ENCODE measurements around the gene CNOT8. TPM values are rescaled to one million over a fixed set of nuclear protein-coding genes. Genes with fewer than 3 reads are reported as not detected.
"Not testable (repeated sequence)": the region's sequence is repeated elsewhere in the genome, so short reads cannot be mapped to it uniquely, and the experiment has no call there.

The CNOT8 gene
- total and polyA plus RNA-seq, 3 experiments from 2014 or later: 47.7 to 154 (median 52.7) TPM

DNA sequence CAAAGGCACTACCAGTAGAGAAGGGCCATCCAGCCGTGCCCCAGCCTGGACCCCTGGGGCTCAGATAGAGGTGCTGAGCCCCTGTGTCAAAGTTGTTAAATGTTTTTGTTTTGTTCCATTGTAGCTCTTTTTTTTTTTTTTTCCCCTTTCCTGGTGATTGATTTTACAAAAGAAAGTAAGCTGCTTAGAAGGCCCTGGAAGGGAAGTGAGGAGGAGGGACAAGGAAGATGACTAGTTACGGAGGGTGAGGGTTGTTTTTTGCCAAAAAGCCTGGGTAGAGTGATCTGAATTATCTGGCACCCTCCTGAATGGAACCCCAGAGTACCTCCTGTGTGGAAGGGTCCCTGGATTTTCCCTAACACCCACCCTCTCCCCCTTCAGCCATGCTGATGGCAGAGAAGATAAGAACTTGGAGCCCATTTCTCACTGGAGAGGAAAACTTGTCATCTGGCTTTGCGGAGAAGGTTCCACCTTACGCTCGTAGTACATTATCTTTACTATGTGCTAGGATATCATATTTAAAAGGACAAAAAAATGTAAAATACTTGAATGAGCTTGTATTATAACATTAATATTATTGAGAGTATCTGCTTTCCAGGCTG lies 41.4 kb upstream of the CNOT8 start:
- H3K36me3 ChIP-seq (ENCODE audit: insufficient read depth, low read length): peaks cover 10% of the 10 kb centered on the region
- no peak overlapping the region for H3K4me3 ChIP-seq (ENCODE audit: low read length)
- H3K27ac ChIP-seq (ENCODE audit: low read depth, low read length): no peak overlapping the region
- H3K4me1 ChIP-seq (ENCODE audit: insufficient read depth, low read length): peaks cover 26% of the 10 kb centered on the region
- peak overlapping the region in 1 of 7 donors; percentile 1 for H3K4me3 Mint-ChIP-seq
- no peaks in the 10 kb centered on the region for H3K9me3 ChIP-seq (ENCODE audit: low read length)
- peak overlapping the region in 6 of 8 donors; percentile 12 to 85 (median 68) for H3K27ac Mint-ChIP-seq
- no peak for DNase-seq
- no peaks in the 10 kb centered on the region for H3K27me3 ChIP-seq (ENCODE audit: insufficient read depth, low read length, poor library complexity, severe bottlenecking)
- peaks cover 48 to 67% (median 58%) of the 10 kb centered on the region in 3 donors for H3K4me1 Mint-ChIP-seq
- H3K9me3 Mint-ChIP-seq: no peaks in the 10 kb centered on the region
- ChIA-PET POLR2A (no interaction called here), CTCF (no interaction called here)
- peaks cover 8 to 53% (median 12%) of the 10 kb centered on the region in 3 donors for H3K36me3 Mint-ChIP-seq
- H3K27me3 Mint-ChIP-seq: no peaks in the 10 kb centered on the region

DNA sequence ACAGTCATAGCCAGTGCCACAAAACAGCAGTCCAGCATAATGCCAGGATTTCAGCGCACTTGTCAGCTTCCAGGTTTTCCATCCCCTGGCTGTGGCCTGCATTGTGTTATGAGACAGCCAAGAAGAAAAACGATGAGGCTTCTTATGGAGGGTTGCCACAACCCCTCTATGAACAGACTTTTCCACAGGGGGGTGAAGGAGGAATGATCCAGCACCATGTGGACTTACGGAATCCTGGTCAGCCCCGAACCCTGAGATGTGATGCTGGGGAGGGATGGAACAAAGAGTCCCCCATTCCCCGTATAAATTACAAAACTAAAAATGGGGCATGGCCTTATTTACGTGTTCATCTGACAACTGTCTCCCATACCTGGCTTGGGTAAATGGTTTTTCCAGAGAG lies 40.6 kb upstream of the CNOT8 start:
- H3K9me3 ChIP-seq (ENCODE audit: low read length): no peaks in the 10 kb centered on the region
- peaks cover 10% of the 10 kb centered on the region for H3K36me3 ChIP-seq (ENCODE audit: insufficient read depth, low read length)
- H3K4me1 ChIP-seq (ENCODE audit: insufficient read depth, low read length): peaks cover 22% of the 10 kb centered on the region
- no peak overlapping the region for H3K4me3 ChIP-seq (ENCODE audit: low read length)
- no peak for DNase-seq
- ChIA-PET POLR2A (no interaction called here), CTCF (no interaction called here)
- Mint-ChIP-seq H3K9me3 (no peaks in the 10 kb centered on the region), H3K36me3 (peaks cover 7 to 46% (median 12%) of the 10 kb centered on the region in 3 donors), H3K4me3 (no peak overlapping the region), H3K27me3 (no peaks in the 10 kb centered on the region), H3K27ac (peak overlapping the region in 3 of 8 donors; percentile 57 to 87 (median 79)), H3K4me1 (peaks cover 44 to 59% (median 50%) of the 10 kb centered on the region in 3 donors)
- no peak overlapping the region for H3K27ac ChIP-seq (ENCODE audit: low read depth, low read length)
- no peaks in the 10 kb centered on the region for H3K27me3 ChIP-seq (ENCODE audit: insufficient read depth, low read length, poor library complexity, severe bottlenecking)

DNA sequence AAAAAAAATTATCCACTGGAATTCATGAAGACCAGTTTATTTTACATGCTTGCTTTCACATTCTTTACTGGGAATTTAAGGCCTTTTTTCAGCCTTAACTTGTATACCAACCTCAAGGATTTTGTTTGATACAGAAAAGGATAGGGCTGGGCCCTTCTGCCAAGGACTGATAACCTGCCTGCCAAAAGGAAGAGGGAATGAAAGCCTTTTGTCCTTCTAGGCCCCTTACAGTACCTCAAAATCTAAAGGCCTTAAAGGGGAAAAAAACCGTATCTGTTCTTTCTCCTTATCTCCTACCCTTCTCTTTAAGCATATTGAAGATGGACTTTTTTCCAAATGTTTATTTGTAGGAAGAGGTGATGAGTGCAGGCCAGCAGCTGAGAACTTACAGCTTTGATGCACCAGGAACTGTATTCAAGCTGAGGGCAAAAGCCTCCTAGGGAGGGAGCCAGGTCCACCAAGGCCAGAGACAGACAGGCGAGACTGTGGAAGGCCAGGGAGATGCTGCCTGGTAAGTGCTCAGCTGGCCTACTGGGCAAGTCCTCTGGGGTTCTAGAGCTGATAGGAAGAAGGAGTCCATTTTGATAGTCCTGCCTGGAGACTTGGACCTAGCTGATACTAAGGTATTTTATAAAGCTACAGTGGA lies 39.8 kb upstream of the CNOT8 start:
- ChIA-PET CTCF (no interaction called here), POLR2A (no interaction called here)
- H3K27me3 Mint-ChIP-seq: no peaks in the 10 kb centered on the region
- Histone ChIP-seq H3K4me3 (ENCODE audit: low read length) (no peak overlapping the region), H3K27me3 (ENCODE audit: insufficient read depth, low read length, poor library complexity, severe bottlenecking) (no peaks in the 10 kb centered on the region), H3K27ac (ENCODE audit: low read depth, low read length) (no peak overlapping the region), H3K36me3 (ENCODE audit: insufficient read depth, low read length) (peaks cover 13% of the 10 kb centered on the region), H3K9me3 (ENCODE audit: low read length) (no peaks in the 10 kb centered on the region), H3K4me1 (ENCODE audit: insufficient read depth, low read length) (peaks cover 14% of the 10 kb centered on the region)
- no peak overlapping the region for H3K4me3 Mint-ChIP-seq
- H3K36me3 Mint-ChIP-seq: peaks cover 7 to 46% (median 15%) of the 10 kb centered on the region in 3 donors
- H3K9me3 Mint-ChIP-seq: no peaks in the 10 kb centered on the region
- peaks cover 37 to 51% (median 42%) of the 10 kb centered on the region in 3 donors for H3K4me1 Mint-ChIP-seq
- H3K27ac Mint-ChIP-seq: peak overlapping the region; percentile 12 to 98 (median 78)
- no peak for DNase-seq

DNA sequence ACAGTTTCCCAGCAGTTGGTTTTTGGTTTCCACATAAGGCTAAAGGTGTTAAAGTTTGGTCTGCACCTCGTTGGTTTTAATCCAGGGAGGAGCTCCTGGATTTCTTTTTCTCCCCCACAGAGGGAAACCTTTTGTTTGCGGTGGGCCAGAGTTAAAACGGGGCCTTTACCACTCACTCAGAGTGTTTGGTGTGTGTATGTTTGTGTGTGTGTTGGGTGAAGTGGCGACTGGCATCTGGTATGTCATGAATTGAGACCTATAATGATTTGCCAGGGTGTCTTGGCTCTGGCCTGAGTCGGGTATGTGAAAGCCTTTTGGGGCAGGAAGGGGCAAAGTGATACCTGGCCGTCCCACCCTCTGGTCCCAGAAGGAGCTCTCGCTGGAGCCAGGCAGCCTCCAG lies 38.9 kb upstream of the CNOT8 start:
- H3K36me3 Mint-ChIP-seq: peaks cover 7 to 45% (median 15%) of the 10 kb centered on the region in 3 donors

DNA sequence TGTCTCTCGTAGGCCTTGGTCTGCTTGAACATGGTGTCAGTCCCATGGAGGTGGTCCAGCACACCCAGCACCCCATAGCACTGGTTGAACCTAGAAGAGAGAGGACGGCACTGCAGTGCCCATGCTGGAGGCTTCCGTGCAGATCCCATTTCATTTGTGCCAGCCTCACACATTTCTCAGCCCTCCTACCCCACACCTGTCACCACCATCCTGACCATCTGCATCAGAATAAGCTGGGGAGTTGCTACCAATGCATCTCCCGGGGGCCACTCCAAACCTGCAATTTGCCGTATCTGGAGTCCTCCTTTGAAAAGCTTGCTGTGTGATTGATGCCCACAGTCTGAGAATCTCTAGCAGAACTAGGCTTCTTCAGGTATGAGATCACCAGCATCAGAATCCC lies 38.0 kb upstream of the CNOT8 start:
- Mint-ChIP-seq H3K27me3 (no peaks in the 10 kb centered on the region), H3K27ac (peak overlapping the region in 2 of 8 donors; percentile 73 to 74), H3K4me3 (no peak overlapping the region), H3K9me3 (no peaks in the 10 kb centered on the region), H3K36me3 (peaks cover 4 to 37% (median 12%) of the 10 kb centered on the region in 3 donors), H3K4me1 (peaks cover 28 to 36% (median 28%) of the 10 kb centered on the region in 3 donors)
- H3K27me3 ChIP-seq (ENCODE audit: insufficient read depth, low read length, poor library complexity, severe bottlenecking): no peaks in the 10 kb centered on the region
- POLR2A ChIA-PET: no interaction called here
- H3K4me1 ChIP-seq (ENCODE audit: insufficient read depth, low read length): peaks cover 9% of the 10 kb centered on the region
- H3K36me3 ChIP-seq (ENCODE audit: insufficient read depth, low read length): peaks cover 12% of the 10 kb centered on the region
- H3K4me3 ChIP-seq (ENCODE audit: low read length): no peak overlapping the region
- DNase-seq: no peak
- H3K9me3 ChIP-seq (ENCODE audit: low read length): no peaks in the 10 kb centered on the region
- H3K27ac ChIP-seq (ENCODE audit: low read depth, low read length): no peak overlapping the region
- CTCF ChIA-PET: no interaction called here

More for the DNA sequence above, 38.9 kb upstream of the CNOT8 start:
- peaks cover 9% of the 10 kb centered on the region for H3K4me1 ChIP-seq (ENCODE audit: insufficient read depth, low read length)
- no peaks in the 10 kb centered on the region for H3K27me3 Mint-ChIP-seq
- ChIA-PET POLR2A (no interaction called here), CTCF (no interaction called here)
- no peaks in the 10 kb centered on the region for H3K27me3 ChIP-seq (ENCODE audit: insufficient read depth, low read length, poor library complexity, severe bottlenecking)
- no peak for DNase-seq
- peak overlapping the region in 7 of 8 donors; percentile 35 to 98 (median 83) for H3K27ac Mint-ChIP-seq
- no peaks in the 10 kb centered on the region for H3K9me3 ChIP-seq (ENCODE audit: low read length)
- no peak overlapping the region for H3K4me3 ChIP-seq (ENCODE audit: low read length)
- peak overlapping the region in 1 of 7 donors; percentile 19 for H3K4me3 Mint-ChIP-seq
- H3K4me1 Mint-ChIP-seq: peaks cover 33 to 44% (median 35%) of the 10 kb centered on the region in 3 donors
- H3K9me3 Mint-ChIP-seq: no peaks in the 10 kb centered on the region
- H3K36me3 ChIP-seq (ENCODE audit: insufficient read depth, low read length): peaks cover 15% of the 10 kb centered on the region
- H3K27ac ChIP-seq (ENCODE audit: low read depth, low read length): no peak overlapping the region

DNA sequence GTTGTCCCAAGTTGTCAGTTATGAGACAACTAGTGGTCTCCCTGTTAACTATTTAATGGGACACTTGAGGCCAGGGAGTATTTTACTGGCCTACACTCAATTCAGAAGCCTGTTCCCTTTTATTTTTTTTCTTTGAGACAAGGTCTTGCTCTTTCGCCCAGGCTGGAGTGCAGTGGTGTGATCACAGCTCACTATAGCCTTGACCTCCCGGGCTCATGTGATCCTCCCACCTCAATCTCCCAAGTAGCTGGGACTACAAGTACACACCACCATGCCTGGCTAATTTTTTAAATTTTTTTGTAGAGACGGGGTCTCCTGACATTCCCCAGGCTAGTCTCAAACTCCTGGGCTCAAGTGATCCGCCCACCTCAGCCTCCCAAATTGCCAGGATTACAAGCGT lies 35.5 kb upstream of the CNOT8 start:
- not testable (repeated sequence) for H3K27me3 ChIP-seq (ENCODE audit: insufficient read depth, low read length, poor library complexity, severe bottlenecking)
- CTCF ChIA-PET: interaction anchor here (0.8 to 1.1 kb wide), 3 partner anchors 11 to 175 kb away, joined by 3 read pairs; no protein-coding TSS in a partner anchor

DNA sequence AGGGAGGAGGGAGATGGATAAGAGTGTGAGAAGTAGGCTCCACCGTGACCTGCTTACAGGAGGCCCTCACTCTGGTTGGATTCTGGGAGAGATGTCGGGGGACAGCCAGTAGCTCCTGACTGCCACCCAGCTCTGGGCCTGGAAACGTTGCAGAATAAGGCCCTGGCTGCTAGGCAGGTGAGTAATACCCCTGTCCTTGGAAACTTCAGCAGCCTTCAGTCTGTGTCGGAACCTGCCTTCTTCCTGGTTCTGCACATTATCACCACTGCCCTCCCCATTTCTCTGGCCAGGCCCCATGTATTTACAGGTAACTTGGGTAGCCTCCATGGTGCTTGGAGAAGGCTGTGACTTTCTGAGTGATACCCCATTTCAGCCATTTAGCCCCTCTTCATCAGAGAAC lies 34.8 kb upstream of the CNOT8 start:
- no peak for DNase-seq
- POLR2A ChIA-PET: no interaction called here
- H3K4me3 Mint-ChIP-seq: no peak overlapping the region

More for the DNA sequence above, 35.5 kb upstream of the CNOT8 start:
- H3K4me1 Mint-ChIP-seq: peaks cover 24 to 38% (median 27%) of the 10 kb centered on the region in 3 donors
- H3K4me3 Mint-ChIP-seq; H3K4me3 ChIP-seq (ENCODE audit: low read length); POLR2A ChIA-PET; H3K36me3 ChIP-seq (ENCODE audit: insufficient read depth, low read length); H3K27ac ChIP-seq (ENCODE audit: low read depth, low read length); H3K9me3 ChIP-seq (ENCODE audit: low read length); H3K9me3 Mint-ChIP-seq; DNase-seq; H3K27me3 Mint-ChIP-seq: not testable (repeated sequence)
- H3K27ac Mint-ChIP-seq: peak overlapping the region in 1 of 8 donors; percentile 60
- H3K36me3 Mint-ChIP-seq: peaks cover 0 to 15% (median 10%) of the 10 kb centered on the region in 3 donors
- H3K4me1 ChIP-seq (ENCODE audit: insufficient read depth, low read length): peaks cover 14% of the 10 kb centered on the region

DNA sequence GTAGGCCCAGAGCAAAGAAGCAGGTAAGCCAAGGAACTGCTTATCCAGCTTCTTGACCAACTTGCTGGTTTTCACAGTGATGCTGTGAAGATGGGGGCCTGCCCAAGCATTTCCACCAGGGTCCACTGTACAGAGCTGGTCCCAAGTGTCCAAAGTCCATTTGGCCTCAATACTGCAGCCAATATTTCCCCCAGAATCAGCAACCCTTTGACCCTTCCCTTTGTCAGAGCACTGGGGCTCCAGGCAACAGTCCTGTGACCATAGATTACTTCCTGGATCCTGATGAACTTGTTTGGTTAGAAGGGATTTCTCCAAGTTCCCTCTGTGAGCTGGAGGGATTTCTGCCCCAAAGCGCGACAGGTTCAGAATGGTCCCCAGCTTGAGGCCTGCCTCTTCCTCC lies 34.4 kb upstream of the CNOT8 start:
- Histone ChIP-seq H3K4me3 (ENCODE audit: low read length) (no peak overlapping the region), H3K27ac (ENCODE audit: low read depth, low read length) (no peak overlapping the region), H3K9me3 (ENCODE audit: low read length) (no peaks in the 10 kb centered on the region), H3K4me1 (ENCODE audit: insufficient read depth, low read length) (peaks cover 22% of the 10 kb centered on the region), H3K27me3 (ENCODE audit: insufficient read depth, low read length, poor library complexity, severe bottlenecking) (no peaks in the 10 kb centered on the region), H3K36me3 (ENCODE audit: insufficient read depth, low read length) (peaks cover 10% of the 10 kb centered on the region)
- Mint-ChIP-seq H3K36me3 (peaks cover 0 to 12% (median 10%) of the 10 kb centered on the region in 3 donors), H3K4me1 (peaks cover 28 to 39% (median 29%) of the 10 kb centered on the region in 3 donors), H3K27ac (no peak overlapping the region), H3K9me3 (no peaks in the 10 kb centered on the region), H3K27me3 (no peaks in the 10 kb centered on the region), H3K4me3 (no peak overlapping the region)
- CTCF ChIA-PET: interaction anchor here (0.6 kb wide), 1 partner anchor 10 kb away, joined by 4 read pairs; no protein-coding TSS in a partner anchor
- POLR2A ChIA-PET: no interaction called here
- DNase-seq: no peak

More for the DNA sequence above, 34.8 kb upstream of the CNOT8 start:
- Histone ChIP-seq H3K27me3 (ENCODE audit: insufficient read depth, low read length, poor library complexity, severe bottlenecking) (no peaks in the 10 kb centered on the region), H3K4me1 (ENCODE audit: insufficient read depth, low read length) (peaks cover 21% of the 10 kb centered on the region), H3K9me3 (ENCODE audit: low read length) (no peaks in the 10 kb centered on the region), H3K4me3 (ENCODE audit: low read length) (no peak overlapping the region), H3K27ac (ENCODE audit: low read depth, low read length) (no peak overlapping the region), H3K36me3 (ENCODE audit: insufficient read depth, low read length) (peaks cover 10% of the 10 kb centered on the region)
- CTCF ChIA-PET: interaction anchor here (0.6 to 0.8 kb wide), 2 partner anchors 10 to 11 kb away, joined by 3 to 4 read pairs; no protein-coding TSS in a partner anchor
- Mint-ChIP-seq H3K9me3 (no peaks in the 10 kb centered on the region), H3K27me3 (no peaks in the 10 kb centered on the region), H3K36me3 (peaks cover 0 to 14% (median 10%) of the 10 kb centered on the region in 3 donors), H3K4me1 (peaks cover 29 to 42% (median 30%) of the 10 kb centered on the region in 3 donors), H3K27ac (peak overlapping the region in 1 of 8 donors; percentile 33)
